Esophagus (tissue), 2 donors: ENCODE results near the gene RUNX2. TPM values are rescaled to one million over a fixed set of nuclear protein-coding genes. Genes with fewer than 3 reads are reported as not detected.

Experiments used
- H3K27ac ChIP-seq, 2 donors: one replicate each; pipeline ENCODE4 v1.5.1; 2013; ENCODE audit warnings: low read depth in 2 of 2, mild to moderate bottlenecking in 2 of 2, inconsistent platforms in 1 of 2, low read length in 1 of 2, moderate library complexity in 1 of 2
- H3K27me3 ChIP-seq, 2 donors: one replicate each; pipeline ENCODE4 v1.6.1; 2013; ENCODE audit warnings: low read length in 2 of 2, control low read depth in 1 of 2, mild to moderate bottlenecking in 1 of 2; ENCODE audit not compliant: insufficient read depth in 2 of 2, control insufficient read depth in 1 of 2
- H3K36me3 ChIP-seq, 2 donors: one replicate each; pipeline ENCODE4 v1.6.1; 2013; ENCODE audit warnings: low read length in 1 of 2; ENCODE audit not compliant: control insufficient read depth in 2 of 2, insufficient read depth in 2 of 2
- H3K4me1 ChIP-seq, 2 donors: one replicate each; pipeline ENCODE4 v1.6.1; 2013; ENCODE audit warnings: low read length in 1 of 2; ENCODE audit not compliant: control insufficient read depth in 2 of 2, insufficient read depth in 2 of 2
- H3K4me3 ChIP-seq, 2 donors: one replicate each; pipeline ENCODE4 v1.5.1; 2013; ENCODE audit warnings: low read length in 2 of 2, mild to moderate bottlenecking in 2 of 2, low read depth in 1 of 2, moderate library complexity in 1 of 2
- H3K9me3 ChIP-seq, 2 donors: one replicate each; pipeline ENCODE4 v1.6.1; 2013; ENCODE audit warnings: mild to moderate bottlenecking in 2 of 2, low read depth in 1 of 2, low read length in 1 of 2, moderate library complexity in 1 of 2; ENCODE audit not compliant: control insufficient read depth in 2 of 2, insufficient read depth in 1 of 2
- WGBS, 2 donors: extraction: QIAGEN DNeasy Blood & Tissue Kit; methylation state at CpG; one replicate each; pipeline ENCODE4 v1.1.7; 2013; 5-methylcytosine and 5-hydroxymethylcytosine counted together
- polyA plus RNA-seq, 2 donors: library from polyadenylated mRNA; stranded (reverse); fragments of 200-250 nt; gene quantifications; one replicate each; pipeline ENCODE4 v1.2.3, GENCODE V29; 2013
- donor health status: healthy with polysubstance abuse.
- donor health status: Bipolar disorder and iron deficiency.

The RUNX2 gene
- polyA plus RNA-seq, 2 donors, result 0.31 to 0.75 TPM

GRCh38 chr6:45574885-45575284 is 246.8 kb downstream of the RUNX2 start:
- 70 to 72% methylated on average over 1 of the region's 1 CpG for WGBS, 2 donors
- no peaks in the 10 kb centered on the region for H3K27me3 ChIP-seq

GRCh38 chr6:45576648-45577624 is 248.8 kb downstream of the RUNX2 start:
- Histone ChIP-seq H3K4me3 (no peak overlapping the region), H3K9me3 (peaks cover 0 to 2% of the 10 kb centered on the region in 2 donors), H3K27me3 (no peaks in the 10 kb centered on the region), H3K36me3 (no peaks in the 10 kb centered on the region), H3K4me1 (no peaks in the 10 kb centered on the region), H3K27ac (no peak overlapping the region)
- 92% methylated on average over 15 of the region's 15 CpGs for WGBS, 2 donors

More at GRCh38 chr6:45574885-45575284, 246.8 kb downstream of the RUNX2 start:
- no peaks in the 10 kb centered on the region for H3K4me1 ChIP-seq
- H3K36me3 ChIP-seq, result no peaks in the 10 kb centered on the region
- peak overlapping the region; percentile 54 to 75 for H3K27ac ChIP-seq
- H3K9me3 ChIP-seq, result peaks cover 0 to 2% of the 10 kb centered on the region in 2 donors
- H3K4me3 ChIP-seq, result no peak overlapping the region

GRCh38 chr6:45577836-45578504 is 249.8 kb downstream of the RUNX2 start:
- 71% methylated on average over 9 of the region's 9 CpGs for WGBS, 2 donors
- Histone ChIP-seq H3K4me1 (no peaks in the 10 kb centered on the region), H3K36me3 (no peaks in the 10 kb centered on the region), H3K4me3 (no peak overlapping the region), H3K27me3 (no peaks in the 10 kb centered on the region), H3K27ac (no peak overlapping the region), H3K9me3 (peaks cover 0 to 2% of the 10 kb centered on the region in 2 donors)

GRCh38 chr6:45584127-45584526 is 256.0 kb downstream of the RUNX2 start:
- H3K36me3 ChIP-seq, result no peaks in the 10 kb centered on the region
- H3K27me3 ChIP-seq, result no peaks in the 10 kb centered on the region
- H3K27ac ChIP-seq, result no peak overlapping the region
- no peak overlapping the region for H3K4me3 ChIP-seq
- H3K4me1 ChIP-seq, result peaks cover 0 to 2% of the 10 kb centered on the region in 2 donors
- H3K9me3 ChIP-seq, result no peaks in the 10 kb centered on the region
- WGBS, 2 donors, result 83 to 85% methylated on average over 2 of the region's 2 CpGs

GRCh38 chr6:45586216-45587171 is 258.4 kb downstream of the RUNX2 start:
- H3K27me3 ChIP-seq, result no peaks in the 10 kb centered on the region
- no peaks in the 10 kb centered on the region for H3K36me3 ChIP-seq
- no peak overlapping the region for H3K27ac ChIP-seq
- peaks cover 2% of the 10 kb centered on the region in 2 donors for H3K4me1 ChIP-seq
- H3K4me3 ChIP-seq, result no peak overlapping the region
- no peaks in the 10 kb centered on the region for H3K9me3 ChIP-seq
- 49 to 56% methylated on average over 13 of the region's 13 CpGs for WGBS, 2 donors

GRCh38 chr6:45587229-45588060 is 259.3 kb downstream of the RUNX2 start:
- WGBS, 2 donors, result 62 to 79% methylated on average over 5 of the region's 5 CpGs
- peaks cover 2% of the 10 kb centered on the region in 2 donors for H3K4me1 ChIP-seq
- no peaks in the 10 kb centered on the region for H3K9me3 ChIP-seq
- no peak overlapping the region for H3K27ac ChIP-seq
- H3K4me3 ChIP-seq, result no peak overlapping the region
- no peaks in the 10 kb centered on the region for H3K36me3 ChIP-seq
- H3K27me3 ChIP-seq, result no peaks in the 10 kb centered on the region

GRCh38 chr6:45589367-45589766 is 261.2 kb downstream of the RUNX2 start:
- Histone ChIP-seq H3K4me3 (no peak overlapping the region), H3K9me3 (no peaks in the 10 kb centered on the region), H3K4me1 (peaks cover 2% of the 10 kb centered on the region in 2 donors), H3K27ac (peak overlapping the region; percentile 42 to 82), H3K27me3 (no peaks in the 10 kb centered on the region), H3K36me3 (no peaks in the 10 kb centered on the region)
- WGBS, 2 donors, result 78 to 83% methylated on average over 3 of the region's 3 CpGs

GRCh38 chr6:45590226-45590625 is 262.1 kb downstream of the RUNX2 start:
- Histone ChIP-seq H3K9me3 (no peaks in the 10 kb centered on the region), H3K4me3 (no peak overlapping the region), H3K4me1 (peaks cover 2% of the 10 kb centered on the region in 2 donors), H3K27ac (peak overlapping the region in 1 of 2 donors; percentile 61), H3K36me3 (no peaks in the 10 kb centered on the region), H3K27me3 (no peaks in the 10 kb centered on the region)
- 8 to 31% methylated on average over 4 of the region's 4 CpGs for WGBS, 2 donors
